Measurements from ENCODE around the gene UTP14A.
"Not testable (repeated sequence)": the region's sequence is repeated elsewhere in the genome, so short reads cannot be mapped to it uniquely, and the experiment has no call there.

DNA sequence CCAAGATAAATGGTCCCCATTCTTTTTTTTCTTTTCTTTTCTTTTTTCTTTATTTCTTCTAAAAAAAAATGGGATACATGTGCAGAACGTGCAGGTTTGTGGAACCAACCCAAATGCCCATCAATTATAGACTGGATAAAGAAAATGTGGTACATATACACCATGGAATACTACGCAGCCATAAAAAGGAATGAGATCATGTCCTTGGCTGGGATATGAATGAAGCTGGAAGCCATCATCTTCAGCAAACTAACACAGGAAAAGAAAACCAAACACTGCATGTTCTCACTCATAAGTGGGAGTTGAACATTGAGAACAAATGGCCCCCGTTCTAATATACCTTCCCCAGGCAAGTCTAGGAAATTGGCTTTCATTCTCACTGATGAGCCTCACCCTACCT, 39.6 kb upstream of the UTP14A start:
- TF ChIP-seq EZH2 (IDR thresholded peaks at IDR 0.05; ENCODE audit: borderline replicate concordance, low read length) = not testable (repeated sequence)
- TF ChIP-seq, protein P1, sequence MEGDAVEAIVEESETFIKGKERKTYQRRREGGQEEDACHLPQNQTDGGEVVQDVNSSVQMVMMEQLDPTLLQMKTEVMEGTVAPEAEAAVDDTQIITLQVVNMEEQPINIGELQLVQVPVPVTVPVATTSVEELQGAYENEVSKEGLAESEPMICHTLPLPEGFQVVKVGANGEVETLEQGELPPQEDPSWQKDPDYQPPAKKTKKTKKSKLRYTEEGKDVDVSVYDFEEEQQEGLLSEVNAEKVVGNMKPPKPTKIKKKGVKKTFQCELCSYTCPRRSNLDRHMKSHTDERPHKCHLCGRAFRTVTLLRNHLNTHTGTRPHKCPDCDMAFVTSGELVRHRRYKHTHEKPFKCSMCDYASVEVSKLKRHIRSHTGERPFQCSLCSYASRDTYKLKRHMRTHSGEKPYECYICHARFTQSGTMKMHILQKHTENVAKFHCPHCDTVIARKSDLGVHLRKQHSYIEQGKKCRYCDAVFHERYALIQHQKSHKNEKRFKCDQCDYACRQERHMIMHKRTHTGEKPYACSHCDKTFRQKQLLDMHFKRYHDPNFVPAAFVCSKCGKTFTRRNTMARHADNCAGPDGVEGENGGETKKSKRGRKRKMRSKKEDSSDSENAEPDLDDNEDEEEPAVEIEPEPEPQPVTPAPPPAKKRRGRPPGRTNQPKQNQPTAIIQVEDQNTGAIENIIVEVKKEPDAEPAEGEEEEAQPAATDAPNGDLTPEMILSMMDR (IDR thresholded peaks at IDR 0.05; ENCODE audit: low read length) = not testable (repeated sequence)

Measured in OCI-LY1 (cell line).